ENCODE results near the gene JUN. TPM values are rescaled to one million over a fixed set of nuclear protein-coding genes. Genes with fewer than 3 reads are reported as not detected.
A peak's percentile ranks its signal among the peaks of the same experiment; 100 is the strongest.

Gene JUN
- total RNA-seq, 3 donors from 2014 or later = 138 to 303 (median 153) TPM

DNA sequence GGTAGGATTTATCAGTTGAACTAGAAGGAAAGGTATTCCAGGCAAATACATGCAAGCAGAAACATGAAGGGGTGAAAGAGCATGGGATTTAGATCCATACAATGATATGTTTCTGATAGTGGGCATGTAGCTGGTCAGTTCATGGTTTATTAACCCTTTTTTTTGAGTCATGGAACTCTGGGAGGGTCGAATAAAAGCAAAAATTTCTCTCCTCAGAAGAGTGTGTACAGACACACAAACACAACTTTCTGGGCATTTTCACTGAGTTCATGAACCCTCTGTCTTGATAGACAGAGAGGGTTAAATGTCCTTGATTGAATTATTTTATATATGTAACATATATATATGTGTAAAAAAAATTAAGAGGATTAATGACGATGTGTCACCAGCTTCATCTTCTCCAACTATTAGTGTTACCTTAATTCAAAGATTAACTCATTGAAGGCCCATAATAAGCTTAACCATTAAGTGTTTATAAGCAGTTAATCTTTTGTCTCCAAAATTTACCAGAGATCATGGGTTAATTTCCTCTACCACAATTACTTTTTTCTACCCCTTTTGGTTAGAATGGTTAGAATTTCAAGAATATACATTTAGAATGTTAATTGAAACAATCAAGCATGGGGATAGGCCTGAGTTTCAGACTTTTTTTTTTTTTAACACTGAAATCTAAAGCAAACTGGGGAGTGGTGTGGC is 4.6 kb downstream of the JUN start:
- H3K9me3 ChIP-seq = no peaks in the 10 kb centered on the region
- ATAC-seq = no peak
- no peak for DNase-seq
- no peak overlapping the region for H3K4me3 ChIP-seq
- intact Hi-C loops (cut with DNase I, micrococcal nuclease) = no loop called here
- TF ChIP-seq, protein P1, sequence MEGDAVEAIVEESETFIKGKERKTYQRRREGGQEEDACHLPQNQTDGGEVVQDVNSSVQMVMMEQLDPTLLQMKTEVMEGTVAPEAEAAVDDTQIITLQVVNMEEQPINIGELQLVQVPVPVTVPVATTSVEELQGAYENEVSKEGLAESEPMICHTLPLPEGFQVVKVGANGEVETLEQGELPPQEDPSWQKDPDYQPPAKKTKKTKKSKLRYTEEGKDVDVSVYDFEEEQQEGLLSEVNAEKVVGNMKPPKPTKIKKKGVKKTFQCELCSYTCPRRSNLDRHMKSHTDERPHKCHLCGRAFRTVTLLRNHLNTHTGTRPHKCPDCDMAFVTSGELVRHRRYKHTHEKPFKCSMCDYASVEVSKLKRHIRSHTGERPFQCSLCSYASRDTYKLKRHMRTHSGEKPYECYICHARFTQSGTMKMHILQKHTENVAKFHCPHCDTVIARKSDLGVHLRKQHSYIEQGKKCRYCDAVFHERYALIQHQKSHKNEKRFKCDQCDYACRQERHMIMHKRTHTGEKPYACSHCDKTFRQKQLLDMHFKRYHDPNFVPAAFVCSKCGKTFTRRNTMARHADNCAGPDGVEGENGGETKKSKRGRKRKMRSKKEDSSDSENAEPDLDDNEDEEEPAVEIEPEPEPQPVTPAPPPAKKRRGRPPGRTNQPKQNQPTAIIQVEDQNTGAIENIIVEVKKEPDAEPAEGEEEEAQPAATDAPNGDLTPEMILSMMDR (IDR thresholded peaks at IDR 0.05) = no peak
- peaks cover 10% of the 10 kb centered on the region for H3K4me1 ChIP-seq (ENCODE audit: low read depth)
- H3K36me3 ChIP-seq (ENCODE audit: low read depth) = peaks cover 4% of the 10 kb centered on the region

DNA sequence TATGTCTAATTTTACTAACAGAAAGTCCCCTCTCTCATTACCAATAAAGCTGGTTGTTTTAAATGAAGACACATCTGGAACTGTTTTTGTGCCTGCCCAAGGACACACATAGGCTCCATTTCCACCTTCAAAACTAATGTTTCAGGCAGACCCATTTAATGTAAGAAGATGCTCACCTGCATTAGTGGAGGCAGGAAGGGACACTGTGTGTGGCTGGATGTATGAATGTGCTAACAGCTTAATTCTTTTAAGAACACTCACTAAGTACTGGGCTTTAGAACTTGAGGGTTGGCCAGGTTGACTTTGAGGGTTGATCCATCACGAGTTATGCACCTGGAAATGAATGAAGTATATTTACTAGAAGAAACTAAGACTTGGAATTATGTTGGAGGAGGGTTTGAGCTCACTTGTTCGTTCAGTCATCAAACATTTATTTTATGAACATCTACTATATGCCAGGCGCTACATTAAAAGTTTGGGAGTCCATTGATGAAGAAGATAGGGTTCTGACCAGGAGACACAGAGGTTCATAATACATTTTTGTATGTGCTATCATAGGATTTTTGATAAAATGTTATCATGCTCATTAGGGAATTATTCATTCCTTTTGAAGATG is 5.4 kb downstream of the JUN start:
- TF ChIP-seq, protein P1 (IDR thresholded peaks at IDR 0.05) = no peak
- no peak for DNase-seq
- Histone ChIP-seq H3K4me1 (ENCODE audit: low read depth) (peaks cover 10% of the 10 kb centered on the region), H3K36me3 (ENCODE audit: low read depth) (no peaks in the 10 kb centered on the region), H3K9me3 (no peaks in the 10 kb centered on the region), H3K4me3 (no peak overlapping the region)
- intact Hi-C loops (cut with DNase I, micrococcal nuclease) = no loop called here
- no peak for ATAC-seq

DNA sequence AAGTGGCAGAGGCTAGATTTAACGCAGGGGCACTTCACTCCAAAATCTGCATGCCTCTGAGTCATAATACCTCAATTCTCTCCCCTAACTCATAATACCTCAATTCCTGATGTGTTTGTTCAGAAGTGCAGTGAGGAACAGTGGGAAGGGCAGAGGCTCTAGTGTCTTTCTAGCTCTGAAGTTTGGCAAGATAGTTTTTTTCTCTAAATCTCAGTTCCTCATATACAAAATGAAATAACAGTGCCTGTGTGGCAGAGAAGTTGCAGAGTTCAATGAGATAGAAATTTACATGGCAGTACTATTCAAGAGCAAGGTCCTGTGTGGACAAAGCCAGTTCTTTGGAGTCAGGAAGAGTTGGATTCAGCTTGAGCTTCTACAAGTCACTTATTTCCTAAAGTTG is 9.8 kb downstream of the JUN start:
- H3K9me3 ChIP-seq = no peaks in the 10 kb centered on the region
- H3K36me3 ChIP-seq (ENCODE audit: low read depth) = no peaks in the 10 kb centered on the region
- no peak overlapping the region for H3K4me3 ChIP-seq
- ATAC-seq (no peak), DNase-seq (no peak)
- no peaks in the 10 kb centered on the region for H3K4me1 ChIP-seq (ENCODE audit: low read depth)
- intact Hi-C loops (cut with DNase I, micrococcal nuclease) = no loop called here
- TF ChIP-seq, protein P1 (IDR thresholded peaks at IDR 0.05) = no peak

DNA sequence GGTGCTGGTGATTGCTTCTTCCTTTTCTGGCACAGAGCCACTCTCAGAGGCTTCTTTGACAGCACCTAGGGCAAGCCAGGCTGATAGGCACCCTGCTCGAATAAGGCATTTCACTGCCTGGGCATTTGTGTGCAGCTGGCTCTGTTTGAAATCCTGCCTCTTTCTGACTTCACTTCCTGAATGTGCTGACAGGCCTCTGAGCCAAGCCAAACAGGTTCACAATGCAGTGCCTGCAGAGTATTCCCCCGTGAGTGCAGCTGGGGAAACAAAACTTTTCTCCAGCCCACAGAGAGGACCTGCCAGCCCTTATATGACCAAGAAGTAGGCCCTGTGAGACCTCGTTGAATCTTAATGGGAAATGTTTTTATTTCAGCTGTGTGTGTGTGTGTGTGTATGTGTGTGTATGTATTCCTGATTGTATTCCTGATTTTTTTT is 10.4 kb downstream of the JUN start:
- Histone ChIP-seq H3K4me3 (no peak overlapping the region), H3K4me1 (ENCODE audit: low read depth) (no peaks in the 10 kb centered on the region), H3K36me3 (ENCODE audit: low read depth) (no peaks in the 10 kb centered on the region), H3K9me3 (no peaks in the 10 kb centered on the region)
- DNase-seq = peak in 2 of 3 donors; percentile 37 to 53
- peak; percentile 85 for ATAC-seq
- TF ChIP-seq, protein P1 (IDR thresholded peaks at IDR 0.05) = no peak
- intact Hi-C loops (cut with DNase I, micrococcal nuclease) = no loop called here

DNA sequence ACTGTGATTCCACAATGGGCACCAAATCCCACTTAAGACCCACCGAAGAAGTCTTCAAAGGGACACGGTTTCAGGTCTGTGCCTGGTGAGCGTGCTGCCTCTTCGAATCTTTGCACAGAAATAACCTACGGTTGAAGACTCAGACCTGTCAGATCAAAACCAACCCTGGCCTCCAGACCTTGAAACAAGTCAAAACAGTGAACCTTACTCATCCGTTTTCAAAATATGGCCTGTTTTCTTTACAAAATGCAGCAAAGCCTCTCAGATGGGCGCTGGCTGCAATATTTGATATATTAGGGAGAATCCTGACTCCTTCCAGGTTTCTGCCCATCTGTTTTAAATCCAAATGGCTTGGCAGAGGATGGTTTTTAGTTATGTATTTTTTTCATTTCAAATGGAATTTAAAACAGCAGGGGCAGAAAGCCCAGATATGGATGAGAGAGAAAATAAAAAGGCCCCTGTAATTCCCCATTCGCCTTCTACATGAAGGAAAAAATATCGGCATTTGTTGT is 14.0 kb downstream of the JUN start:
- H3K36me3 ChIP-seq (ENCODE audit: low read depth) = no peaks in the 10 kb centered on the region
- intact Hi-C loops (cut with DNase I, micrococcal nuclease) = no loop called here
- TF ChIP-seq, protein P1 (IDR thresholded peaks at IDR 0.05) = no peak
- no peak for ATAC-seq
- no peaks in the 10 kb centered on the region for H3K9me3 ChIP-seq
- no peak for DNase-seq
- H3K4me3 ChIP-seq = no peak overlapping the region
- no peaks in the 10 kb centered on the region for H3K4me1 ChIP-seq (ENCODE audit: low read depth)

Measured in mucosa of descending colon (tissue), 3 donors.